ENCODE measurements around the gene THG1L. TPM values are rescaled to one million over a fixed set of nuclear protein-coding genes. Genes with fewer than 3 reads are reported as not detected.

THG1L gene
- polyA plus RNA-seq, 1 of the 3 experiments (the other 2 are of a cell fraction) = 37.0 TPM

DNA sequence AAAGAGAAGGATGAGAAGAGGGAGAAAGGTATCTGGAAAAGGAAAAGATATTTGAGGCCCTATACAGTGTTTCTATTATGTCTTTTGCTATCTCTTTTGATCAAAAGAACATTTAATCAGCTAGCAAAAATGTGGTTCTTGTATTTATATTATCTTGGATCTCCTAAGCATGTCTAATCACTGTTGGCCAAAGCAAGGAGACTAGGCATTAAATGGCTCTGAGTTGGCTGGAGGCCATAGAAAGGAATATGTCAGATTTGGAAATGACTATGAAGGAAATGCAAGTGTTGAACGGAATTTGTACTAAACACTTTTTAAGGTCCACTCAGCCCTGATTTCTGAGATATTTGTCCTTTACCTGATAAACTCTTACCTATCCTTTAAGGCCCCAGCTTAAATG is 22.4 kb upstream of the THG1L start:
- Histone ChIP-seq H4K20me1 (ENCODE audit: insufficient read depth) (no peaks in the 10 kb centered on the region), H3K79me2 (ENCODE audit: insufficient read depth) (no peaks in the 10 kb centered on the region), H3F3A (replicated peaks; ENCODE audit: insufficient read depth) (peaks cover 25% of the 10 kb centered on the region), H3K27ac (ENCODE audit: low read depth in 2 of 2, low read length in 1 of 2) (peak overlapping the region in 1 of 2 experiments; percentile 81; a peak in 2 of 4 replicates), H3K4me1 (ENCODE audit: control insufficient read depth in 1 of 2, insufficient read depth in 2 of 2, low read depth in 1 of 2, low read length in 1 of 2) (peaks cover 0 to 18% of the 10 kb centered on the region in 2 experiments; a peak in 1 of 4 replicates), H3K4me3 (ENCODE audit: low read depth in 2 of 2, low read length in 1 of 2) (no peak overlapping the region), H3K9me3 (no peaks in the 10 kb centered on the region), H3K36me3 (replicated peaks in 1 of 2; ENCODE audit: control insufficient read depth in 1 of 2, insufficient read depth in 2 of 2, low read length in 1 of 2) (no peaks in the 10 kb centered on the region), H3K9me2 (no peaks in the 10 kb centered on the region), H2AFZ (ENCODE audit: low read depth) (peak overlapping the region; percentile 29; the same call in 1 of the 2 replicates), H3K27me3 (ENCODE audit: insufficient read depth) (no peaks in the 10 kb centered on the region), H3K4me2 (no peak overlapping the region), H3K9ac (no peak overlapping the region)
- no peak for TF ChIP-seq FOXJ3 (CRISPR knock-in tag; IDR thresholded peaks at IDR 0.05)
- TF ChIP-seq, protein P1, sequence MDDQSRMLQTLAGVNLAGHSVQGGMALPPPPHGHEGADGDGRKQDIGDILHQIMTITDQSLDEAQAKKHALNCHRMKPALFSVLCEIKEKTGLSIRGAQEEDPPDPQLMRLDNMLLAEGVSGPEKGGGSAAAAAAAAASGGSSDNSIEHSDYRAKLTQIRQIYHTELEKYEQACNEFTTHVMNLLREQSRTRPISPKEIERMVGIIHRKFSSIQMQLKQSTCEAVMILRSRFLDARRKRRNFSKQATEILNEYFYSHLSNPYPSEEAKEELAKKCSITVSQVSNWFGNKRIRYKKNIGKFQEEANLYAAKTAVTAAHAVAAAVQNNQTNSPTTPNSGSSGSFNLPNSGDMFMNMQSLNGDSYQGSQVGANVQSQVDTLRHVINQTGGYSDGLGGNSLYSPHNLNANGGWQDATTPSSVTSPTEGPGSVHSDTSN (IDR thresholded peaks at IDR 0.05) = no peak
- no peak for TF ChIP-seq ELF1 (IDR thresholded peaks at IDR 0.05)
- no peak for TF ChIP-seq RAD21 (IDR thresholded peaks at IDR 0.05; ENCODE audit: low read length)
- TF ChIP-seq, protein P2, sequence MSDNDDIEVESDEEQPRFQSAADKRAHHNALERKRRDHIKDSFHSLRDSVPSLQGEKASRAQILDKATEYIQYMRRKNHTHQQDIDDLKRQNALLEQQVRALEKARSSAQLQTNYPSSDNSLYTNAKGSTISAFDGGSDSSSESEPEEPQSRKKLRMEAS (IDR thresholded peaks at IDR 0.05; ENCODE audit: low read depth) = no peak
- TF ChIP-seq GABPA (IDR thresholded peaks at IDR 0.05; ENCODE audit: low read depth) = no peak
- no peak for TF ChIP-seq FOSL2 (IDR thresholded peaks at IDR 0.05; ENCODE audit: borderline replicate concordance, low read depth)
- TF ChIP-seq CHD2 (IDR thresholded peaks at IDR 0.05; ENCODE audit: low read length, partially characterized antibody) = no peak
- TF ChIP-seq, protein P3, sequence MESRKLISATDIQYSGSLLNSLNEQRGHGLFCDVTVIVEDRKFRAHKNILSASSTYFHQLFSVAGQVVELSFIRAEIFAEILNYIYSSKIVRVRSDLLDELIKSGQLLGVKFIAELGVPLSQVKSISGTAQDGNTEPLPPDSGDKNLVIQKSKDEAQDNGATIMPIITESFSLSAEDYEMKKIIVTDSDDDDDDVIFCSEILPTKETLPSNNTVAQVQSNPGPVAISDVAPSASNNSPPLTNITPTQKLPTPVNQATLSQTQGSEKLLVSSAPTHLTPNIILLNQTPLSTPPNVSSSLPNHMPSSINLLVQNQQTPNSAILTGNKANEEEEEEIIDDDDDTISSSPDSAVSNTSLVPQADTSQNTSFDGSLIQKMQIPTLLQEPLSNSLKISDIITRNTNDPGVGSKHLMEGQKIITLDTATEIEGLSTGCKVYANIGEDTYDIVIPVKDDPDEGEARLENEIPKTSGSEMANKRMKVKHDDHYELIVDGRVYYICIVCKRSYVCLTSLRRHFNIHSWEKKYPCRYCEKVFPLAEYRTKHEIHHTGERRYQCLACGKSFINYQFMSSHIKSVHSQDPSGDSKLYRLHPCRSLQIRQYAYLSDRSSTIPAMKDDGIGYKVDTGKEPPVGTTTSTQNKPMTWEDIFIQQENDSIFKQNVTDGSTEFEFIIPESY (IDR thresholded peaks at IDR 0.05; ENCODE audit: borderline replicate concordance, low read depth) = no peak
- TF ChIP-seq, protein P4, sequence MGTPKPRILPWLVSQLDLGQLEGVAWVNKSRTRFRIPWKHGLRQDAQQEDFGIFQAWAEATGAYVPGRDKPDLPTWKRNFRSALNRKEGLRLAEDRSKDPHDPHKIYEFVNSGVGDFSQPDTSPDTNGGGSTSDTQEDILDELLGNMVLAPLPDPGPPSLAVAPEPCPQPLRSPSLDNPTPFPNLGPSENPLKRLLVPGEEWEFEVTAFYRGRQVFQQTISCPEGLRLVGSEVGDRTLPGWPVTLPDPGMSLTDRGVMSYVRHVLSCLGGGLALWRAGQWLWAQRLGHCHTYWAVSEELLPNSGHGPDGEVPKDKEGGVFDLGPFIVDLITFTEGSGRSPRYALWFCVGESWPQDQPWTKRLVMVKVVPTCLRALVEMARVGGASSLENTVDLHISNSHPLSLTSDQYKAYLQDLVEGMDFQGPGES (IDR thresholded peaks at IDR 0.05; ENCODE audit: low read depth, low read length) = no peak
- TF ChIP-seq SIN3A (IDR thresholded peaks at IDR 0.05; ENCODE audit: borderline replicate concordance, low read depth, low read length) = no peak
- no peak for TF ChIP-seq RXRA (IDR thresholded peaks at IDR 0.05; ENCODE audit: borderline replicate concordance, low read depth)
- TF ChIP-seq MEF2A (IDR thresholded peaks at IDR 0.05; ENCODE audit: borderline replicate concordance, low read depth) = no peak
- TF ChIP-seq YY1 (IDR thresholded peaks at IDR 0.05; ENCODE audit: low read depth) = no peak
- peak; percentile 50; the same call in 1 of the 2 replicates for TF ChIP-seq JUND (IDR thresholded peaks at IDR 0.05)
- no peak for TF ChIP-seq GATA2 (CRISPR knock-in tag; IDR thresholded peaks at IDR 0.05)
- TF ChIP-seq, protein P5, sequence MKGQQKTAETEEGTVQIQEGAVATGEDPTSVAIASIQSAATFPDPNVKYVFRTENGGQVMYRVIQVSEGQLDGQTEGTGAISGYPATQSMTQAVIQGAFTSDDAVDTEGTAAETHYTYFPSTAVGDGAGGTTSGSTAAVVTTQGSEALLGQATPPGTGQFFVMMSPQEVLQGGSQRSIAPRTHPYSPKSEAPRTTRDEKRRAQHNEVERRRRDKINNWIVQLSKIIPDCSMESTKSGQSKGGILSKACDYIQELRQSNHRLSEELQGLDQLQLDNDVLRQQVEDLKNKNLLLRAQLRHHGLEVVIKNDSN (IDR thresholded peaks at IDR 0.05; ENCODE audit: borderline replicate concordance, low read depth) = no peak
- TF ChIP-seq EP300 (IDR thresholded peaks at IDR 0.05; ENCODE audit: borderline replicate concordance in 1 of 2, low read depth in 1 of 2, low read length in 1 of 2) = peak in 1 of 2 experiments; percentile 64; a peak in 2 of 4 replicates
- TF ChIP-seq NRF1 (IDR thresholded peaks at IDR 0.05; ENCODE audit: low read depth, low read length) = no peak
- TF ChIP-seq TAF1 (IDR thresholded peaks at IDR 0.05; ENCODE audit: borderline replicate concordance, low read depth, low read length) = no peak
- TF ChIP-seq NFIC (IDR thresholded peaks at IDR 0.05; ENCODE audit: borderline replicate concordance) = peak; percentile 82
- CTCF ChIA-PET = interaction anchor here (1.0 to 2.0 kb wide), 3 partner anchors 9 to 560 kb away, joined by 3 to 9 read pairs (median 3); no protein-coding TSS in a partner anchor
- DNase-seq = no peak
- WGBS (ENCODE audit: low lambda C conversion rate) = 13% methylated on average over 1 of the region's 1 CpG
- POLR2A ChIA-PET = no interaction called here

All from SK-N-SH (cell line).